Glutamatergic neuron (in vitro differentiated cells): ENCODE results near the gene IGSF6. TPM values are rescaled to one million over a fixed set of nuclear protein-coding genes. Genes with fewer than 3 reads are reported as not detected.

ENCODE experiments used
- DNase-seq: peaks from one replicate; pipeline ENCODE4 v3.0.0; 2022
- H3K27ac Mint-ChIP-seq: one replicate; pipeline ENCODE4 v1.8.0; 2020; ENCODE audit warnings: mild to moderate bottlenecking, mixed read lengths, inconsistent platforms; ENCODE audit not compliant: unreplicated experiment
- H3K27me3 Mint-ChIP-seq: one replicate; pipeline ENCODE4 v1.8.0; 2020; ENCODE audit warnings: mild to moderate bottlenecking, moderate library complexity, mixed read lengths, inconsistent platforms; ENCODE audit not compliant: unreplicated experiment
- H3K36me3 Mint-ChIP-seq: one replicate; pipeline ENCODE4 v1.8.0; 2020; ENCODE audit warnings: mild to moderate bottlenecking, mixed read lengths, inconsistent platforms; ENCODE audit not compliant: unreplicated experiment
- H3K4me1 Mint-ChIP-seq: one replicate; pipeline ENCODE4 v1.8.0; 2020; ENCODE audit warnings: mild to moderate bottlenecking, low read depth, mixed read lengths, inconsistent platforms; ENCODE audit not compliant: unreplicated experiment
- H3K4me3 Mint-ChIP-seq: one replicate; pipeline ENCODE4 v1.8.0; 2020; ENCODE audit warnings: mild to moderate bottlenecking, mixed read lengths, inconsistent platforms; ENCODE audit not compliant: unreplicated experiment
- H3K9me3 Mint-ChIP-seq: one replicate; pipeline ENCODE4 v1.8.0; 2020; ENCODE audit warnings: mild to moderate bottlenecking, moderate library complexity, mixed read lengths, inconsistent platforms; ENCODE audit not compliant: unreplicated experiment
- total RNA-seq: library from RNA; stranded (reverse); fragmentation: NEBNext Ultra II Directional; extraction: Animal tissue kit (Norgen Biotek cat#: 25700); gene quantifications from one replicate; pipeline ENCODE4 v1.2.1, GENCODE V29; 2021; ENCODE audit not compliant: unreplicated experiment
- TF ChIP-seq, protein P1 (sequence below): fragments of 200-600 bp; sonication (generic); IDR thresholded peaks from one replicate; pipeline ENCODE4 v1.5.0; 2021; ENCODE audit not compliant: partially characterized antibody, unreplicated experiment

IGSF6 gene
- total RNA-seq, 1 donor from 2014 or later: not detected

DNA sequence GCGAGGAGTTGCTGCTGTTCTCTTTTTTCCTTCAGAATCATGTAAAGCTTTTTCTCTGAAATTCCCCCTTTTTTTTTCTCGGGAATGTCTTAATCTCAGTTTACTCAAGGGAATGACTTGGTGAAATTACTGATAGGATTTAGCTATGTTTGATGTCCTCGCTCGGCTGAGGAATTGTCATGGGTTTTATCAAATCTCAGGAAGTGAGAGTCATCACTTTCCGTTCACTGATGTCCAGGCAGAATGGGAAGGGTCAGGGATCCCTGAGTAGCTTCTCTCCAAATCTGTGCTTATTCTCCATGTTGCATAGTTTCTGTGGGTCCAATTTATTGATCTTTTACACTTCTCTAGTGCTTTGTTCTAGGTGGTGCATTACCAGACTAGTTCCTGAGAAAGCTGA, 6.3 kb downstream of the IGSF6 start:
- Mint-ChIP-seq H3K4me3 (no peak overlapping the region), H3K9me3 (no peaks in the 10 kb centered on the region), H3K4me1 (peaks cover 4% of the 10 kb centered on the region), H3K27me3 (no peaks in the 10 kb centered on the region), H3K27ac (no peak overlapping the region), H3K36me3 (no peaks in the 10 kb centered on the region)
- DNase-seq: no peak
- TF ChIP-seq, protein P1, sequence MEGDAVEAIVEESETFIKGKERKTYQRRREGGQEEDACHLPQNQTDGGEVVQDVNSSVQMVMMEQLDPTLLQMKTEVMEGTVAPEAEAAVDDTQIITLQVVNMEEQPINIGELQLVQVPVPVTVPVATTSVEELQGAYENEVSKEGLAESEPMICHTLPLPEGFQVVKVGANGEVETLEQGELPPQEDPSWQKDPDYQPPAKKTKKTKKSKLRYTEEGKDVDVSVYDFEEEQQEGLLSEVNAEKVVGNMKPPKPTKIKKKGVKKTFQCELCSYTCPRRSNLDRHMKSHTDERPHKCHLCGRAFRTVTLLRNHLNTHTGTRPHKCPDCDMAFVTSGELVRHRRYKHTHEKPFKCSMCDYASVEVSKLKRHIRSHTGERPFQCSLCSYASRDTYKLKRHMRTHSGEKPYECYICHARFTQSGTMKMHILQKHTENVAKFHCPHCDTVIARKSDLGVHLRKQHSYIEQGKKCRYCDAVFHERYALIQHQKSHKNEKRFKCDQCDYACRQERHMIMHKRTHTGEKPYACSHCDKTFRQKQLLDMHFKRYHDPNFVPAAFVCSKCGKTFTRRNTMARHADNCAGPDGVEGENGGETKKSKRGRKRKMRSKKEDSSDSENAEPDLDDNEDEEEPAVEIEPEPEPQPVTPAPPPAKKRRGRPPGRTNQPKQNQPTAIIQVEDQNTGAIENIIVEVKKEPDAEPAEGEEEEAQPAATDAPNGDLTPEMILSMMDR: no peak

DNA sequence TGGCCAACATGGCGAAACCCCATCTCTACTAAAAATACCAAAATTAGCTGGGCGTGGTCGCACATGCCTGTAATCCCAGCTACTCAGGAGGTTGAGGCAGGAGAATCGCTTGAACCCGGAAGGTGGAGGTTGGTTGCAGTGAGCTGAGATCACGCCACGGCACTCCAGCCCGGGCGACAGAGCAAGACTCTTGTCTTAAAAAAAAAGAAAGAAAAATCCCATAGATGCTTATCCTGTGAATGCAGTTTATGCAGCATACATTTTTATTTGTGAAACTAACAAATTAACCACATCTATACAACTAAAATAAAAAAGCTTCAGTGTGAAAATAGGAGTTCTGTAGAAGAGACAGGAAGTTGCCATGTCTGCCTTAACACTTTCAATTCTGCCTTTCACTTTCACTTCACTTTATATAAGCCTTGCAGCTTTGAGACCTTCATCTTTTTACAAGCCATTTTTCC, 7.1 kb downstream of the IGSF6 start:
- H3K9me3 Mint-ChIP-seq: no peaks in the 10 kb centered on the region
- H3K36me3 Mint-ChIP-seq: no peaks in the 10 kb centered on the region
- peaks cover 4% of the 10 kb centered on the region for H3K4me1 Mint-ChIP-seq
- H3K27me3 Mint-ChIP-seq: no peaks in the 10 kb centered on the region
- no peak for DNase-seq
- no peak overlapping the region for H3K4me3 Mint-ChIP-seq
- TF ChIP-seq, protein P1: no peak
- H3K27ac Mint-ChIP-seq: no peak overlapping the region

DNA sequence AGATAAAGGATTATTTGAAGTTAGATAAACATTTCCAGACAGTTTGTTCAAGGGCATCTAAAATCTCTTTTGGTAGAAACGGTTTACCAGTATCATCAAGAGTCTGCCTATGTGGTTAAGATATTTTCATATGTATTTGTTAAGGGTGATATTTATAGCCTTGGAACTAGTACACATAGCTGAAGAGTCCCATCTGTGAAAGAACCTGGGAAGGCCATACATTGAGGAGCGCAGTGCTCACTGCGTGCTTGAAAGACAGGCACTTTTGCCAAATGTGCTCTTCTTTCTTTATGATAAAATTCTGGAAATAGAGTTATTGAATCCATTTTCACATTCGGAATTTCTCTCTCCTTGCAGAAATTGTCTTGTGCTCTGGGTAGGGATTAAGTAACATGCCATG, 7.7 kb downstream of the IGSF6 start:
- no peaks in the 10 kb centered on the region for H3K36me3 Mint-ChIP-seq
- no peaks in the 10 kb centered on the region for H3K27me3 Mint-ChIP-seq
- H3K9me3 Mint-ChIP-seq: no peaks in the 10 kb centered on the region

DNA sequence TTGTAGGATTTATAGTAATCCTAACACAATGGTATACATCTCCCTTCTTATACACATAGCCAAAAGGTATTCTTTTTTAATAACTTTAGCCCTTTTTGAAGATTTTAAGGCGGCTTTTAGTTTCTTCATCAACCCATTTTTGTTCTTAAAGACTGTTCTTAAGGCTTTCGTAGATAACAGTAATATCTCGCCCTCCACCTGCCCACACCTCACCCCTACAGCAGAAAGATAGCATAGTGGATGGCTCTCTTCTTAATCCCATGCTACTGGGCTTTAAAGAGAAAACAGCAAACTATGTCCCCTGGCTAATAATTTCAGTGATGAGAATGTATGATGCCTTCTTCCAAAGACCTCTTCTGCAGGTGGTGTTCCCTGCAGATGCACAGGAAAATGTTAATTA, 8.6 kb downstream of the IGSF6 start:
- no peak for DNase-seq
- Mint-ChIP-seq H3K27me3 (no peaks in the 10 kb centered on the region), H3K9me3 (no peaks in the 10 kb centered on the region), H3K36me3 (no peaks in the 10 kb centered on the region), H3K4me1 (peaks cover 4% of the 10 kb centered on the region), H3K27ac (no peak overlapping the region), H3K4me3 (no peak overlapping the region)
- TF ChIP-seq, protein P1: no peak

More for the DNA sequence above, 7.7 kb downstream of the IGSF6 start:
- no peak for DNase-seq
- no peak overlapping the region for H3K4me3 Mint-ChIP-seq
- TF ChIP-seq, protein P1: no peak
- peaks cover 4% of the 10 kb centered on the region for H3K4me1 Mint-ChIP-seq
- H3K27ac Mint-ChIP-seq: no peak overlapping the region

DNA sequence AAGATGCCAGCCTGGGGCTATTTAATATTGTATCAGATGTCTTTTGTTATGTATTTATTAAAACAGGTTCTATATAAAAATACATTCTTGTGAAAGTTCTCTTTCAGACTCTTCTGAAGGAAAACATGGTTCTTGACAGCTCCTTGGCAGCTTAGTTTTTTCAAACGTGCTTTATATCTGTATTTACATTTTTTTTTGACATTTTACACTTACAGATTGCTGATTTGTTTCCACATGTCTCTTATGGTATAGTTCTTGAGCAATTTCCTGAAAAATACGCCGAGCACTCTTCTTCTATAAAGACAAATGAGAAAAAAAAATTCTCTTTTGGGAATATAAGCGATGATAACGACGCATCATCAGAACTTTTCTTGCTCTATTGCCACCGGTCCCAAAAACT, 9.5 kb downstream of the IGSF6 start:
- no peaks in the 10 kb centered on the region for H3K36me3 Mint-ChIP-seq
- no peaks in the 10 kb centered on the region for H3K9me3 Mint-ChIP-seq
- no peak overlapping the region for H3K27ac Mint-ChIP-seq
- no peaks in the 10 kb centered on the region for H3K27me3 Mint-ChIP-seq
- TF ChIP-seq, protein P1: no peak
- H3K4me1 Mint-ChIP-seq: peaks cover 4% of the 10 kb centered on the region
- H3K4me3 Mint-ChIP-seq: no peak overlapping the region
- no peak for DNase-seq
